Measurements from ENCODE around the gene RAPGEF4.

RAPGEF4 gene

GRCh38 chr2:172769879-172770278 lies 34.2 kb downstream of the RAPGEF4 start:
- in situ Hi-C loops (cut with MboI; ENCODE audit: low pct_unique_long_range_greater_than_20kb, low sequenced_read_pairs, unreplicated experiment): no loop called here
- TF ChIP-seq CTCF (IDR thresholded peaks at IDR 0.05; ENCODE audit: extremely low read depth, insufficient read depth, missing control alignments): no peak
- no peak for DNase-seq (ENCODE audit: low spot score)

GRCh38 chr2:172770887-172771286 lies 35.2 kb downstream of the RAPGEF4 start:
- in situ Hi-C loops (cut with MboI; ENCODE audit: low pct_unique_long_range_greater_than_20kb, low sequenced_read_pairs, unreplicated experiment): no loop called here
- no peak for TF ChIP-seq CTCF (IDR thresholded peaks at IDR 0.05; ENCODE audit: extremely low read depth, insufficient read depth, missing control alignments)
- DNase-seq (ENCODE audit: low spot score): no peak

GRCh38 chr2:172772633-172773032 lies 37.0 kb downstream of the RAPGEF4 start:
- in situ Hi-C loops (cut with MboI; ENCODE audit: low pct_unique_long_range_greater_than_20kb, low sequenced_read_pairs, unreplicated experiment): no loop called here
- no peak for DNase-seq (ENCODE audit: low spot score)
- no peak for TF ChIP-seq CTCF (IDR thresholded peaks at IDR 0.05; ENCODE audit: extremely low read depth, insufficient read depth, missing control alignments)

GRCh38 chr2:172774302-172774701 lies 38.7 kb downstream of the RAPGEF4 start:
- in situ Hi-C loops (cut with MboI; ENCODE audit: low pct_unique_long_range_greater_than_20kb, low sequenced_read_pairs, unreplicated experiment): no loop called here
- no peak for TF ChIP-seq CTCF (IDR thresholded peaks at IDR 0.05; ENCODE audit: extremely low read depth, insufficient read depth, missing control alignments)
- no peak for DNase-seq (ENCODE audit: low spot score)

- in situ Hi-C loops (cut with MboI; ENCODE audit: low pct_unique_long_range_greater_than_20kb, low sequenced_read_pairs, unreplicated experiment): no loop called here
- no peak for DNase-seq (ENCODE audit: low spot score)
- TF ChIP-seq CTCF (IDR thresholded peaks at IDR 0.05; ENCODE audit: extremely low read depth, insufficient read depth, missing control alignments): no peak
Measured at GRCh38 chr2:172775319-172775718, 39.7 kb downstream of the RAPGEF4 start.

GRCh38 chr2:172777431-172777830 lies 41.8 kb downstream of the RAPGEF4 start:
- DNase-seq (ENCODE audit: low spot score): no peak
- in situ Hi-C loops (cut with MboI; ENCODE audit: low pct_unique_long_range_greater_than_20kb, low sequenced_read_pairs, unreplicated experiment): no loop called here
- no peak for TF ChIP-seq CTCF (IDR thresholded peaks at IDR 0.05; ENCODE audit: extremely low read depth, insufficient read depth, missing control alignments)
